NCI-H2107 (cell line): ENCODE measurements around the gene NEBL.

Experiments used
- DNase-seq: peaks from one replicate; lab custom pipeline; 2025; lab: John Stamatoyannopoulos, UW

Gene NEBL

GRCh38 chr10:20898866-20899535 lies 1.9 kb upstream of the NEBL start:
- DNase-seq: no peak

- no peak for DNase-seq
Observed at GRCh38 chr10:20893297-20893696, 3.8 kb downstream of the NEBL start.

DNA sequence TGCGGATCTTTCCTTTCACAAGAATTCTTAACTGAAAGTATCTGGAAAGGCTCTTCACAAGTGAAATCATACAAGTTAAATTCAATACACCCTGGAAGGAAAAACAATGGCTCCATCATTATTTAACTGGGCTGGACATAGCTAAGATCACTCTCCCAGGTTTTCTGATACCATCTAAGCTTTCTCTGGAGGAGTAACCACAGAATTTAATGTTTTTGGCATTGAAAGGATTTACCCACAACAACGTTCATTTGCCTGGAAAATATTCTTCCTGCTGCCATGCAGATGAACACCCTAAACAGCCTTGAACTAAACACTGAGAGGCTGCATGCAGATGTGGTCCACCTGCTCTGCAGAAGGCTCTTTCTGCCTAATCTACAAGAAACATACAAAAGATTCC lies 4.3 kb downstream of the NEBL start:
- DNase-seq: no peak

DNA sequence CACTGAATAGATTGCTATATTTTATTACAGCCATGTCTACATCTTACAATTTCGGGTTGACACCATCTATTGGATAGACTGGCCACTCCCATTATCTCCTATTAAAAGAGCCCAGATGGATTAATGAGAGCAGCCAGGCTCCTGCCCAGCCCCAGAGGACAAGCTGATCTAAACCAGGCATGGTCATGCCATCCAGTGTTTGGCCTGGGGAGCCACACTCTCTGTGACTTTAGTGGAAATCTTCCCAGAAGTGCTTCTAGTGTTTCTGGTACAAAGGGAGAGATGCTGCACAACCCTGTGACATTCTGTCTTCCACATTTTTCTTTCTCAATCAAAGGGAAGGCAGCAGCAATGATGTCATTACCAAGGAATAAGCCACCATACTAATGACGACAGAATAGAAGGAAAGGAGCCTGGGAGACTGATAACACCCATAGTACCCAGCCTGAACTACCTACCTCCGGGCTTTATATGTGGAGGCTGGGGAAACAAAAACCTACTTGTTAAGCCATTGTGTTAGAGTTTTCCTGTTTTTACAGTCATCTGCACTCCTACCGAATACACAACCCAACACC lies 5.0 kb downstream of the NEBL start:
- DNase-seq: no peak

DNA sequence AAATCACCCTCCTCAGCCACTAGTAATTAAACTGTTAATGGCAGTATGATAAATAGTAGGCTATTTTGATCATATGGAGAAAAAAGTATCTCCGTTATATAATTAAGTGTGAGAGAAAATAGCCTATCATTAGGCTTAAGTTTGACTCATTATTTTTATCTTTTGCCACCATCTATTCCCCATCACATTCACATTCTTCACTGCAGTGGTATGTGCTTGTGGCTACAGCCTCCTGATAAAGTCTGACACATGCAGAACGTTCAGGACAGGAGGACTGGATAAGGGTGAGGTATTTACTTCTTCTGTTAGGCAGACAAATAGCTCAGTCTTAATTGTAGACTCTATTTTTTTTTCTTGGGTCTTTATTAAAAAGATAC lies 5.8 kb downstream of the NEBL start:
- no peak for DNase-seq

DNA sequence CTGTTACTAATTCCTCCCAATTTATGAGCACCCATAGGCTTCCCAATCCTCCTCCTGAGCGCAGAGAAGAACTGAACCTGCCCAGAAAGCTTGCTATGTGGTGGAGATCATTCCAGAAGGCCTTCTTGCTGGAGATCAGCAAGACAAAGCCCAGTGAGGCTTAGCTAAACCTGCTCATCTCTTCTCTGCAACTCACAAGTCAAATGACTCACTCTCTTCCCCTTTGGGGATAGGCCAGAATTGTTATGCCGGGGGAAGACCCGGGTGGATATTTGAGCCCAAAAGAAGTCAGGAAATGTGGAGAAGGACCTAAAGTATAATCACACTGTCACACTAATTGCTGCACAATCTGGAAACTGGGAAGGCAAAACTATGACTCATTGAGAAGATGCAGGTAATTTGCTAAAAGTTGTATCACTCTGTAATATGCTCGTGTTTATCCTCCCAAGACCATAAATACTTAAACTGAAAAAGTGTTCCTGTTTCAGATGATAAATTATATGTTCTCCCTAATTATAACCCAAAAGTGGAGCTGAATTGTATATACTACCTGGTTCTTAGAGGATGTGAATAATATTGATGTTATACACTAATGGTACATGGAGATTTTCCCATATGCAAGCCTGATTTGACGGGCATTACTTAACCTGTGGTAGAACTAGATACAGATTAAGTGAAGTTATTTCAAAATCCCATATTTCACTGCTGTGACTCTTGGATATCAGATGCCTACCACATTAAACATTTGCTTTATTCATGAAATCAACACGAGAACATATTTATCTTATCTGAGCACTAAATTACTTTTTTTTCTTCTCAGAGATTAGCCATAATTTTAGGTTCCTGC lies 6.4 kb downstream of the NEBL start:
- no peak for DNase-seq

GRCh38 chr10:20890009-20890408 lies 7.1 kb downstream of the NEBL start:
- no peak for DNase-seq

DNA sequence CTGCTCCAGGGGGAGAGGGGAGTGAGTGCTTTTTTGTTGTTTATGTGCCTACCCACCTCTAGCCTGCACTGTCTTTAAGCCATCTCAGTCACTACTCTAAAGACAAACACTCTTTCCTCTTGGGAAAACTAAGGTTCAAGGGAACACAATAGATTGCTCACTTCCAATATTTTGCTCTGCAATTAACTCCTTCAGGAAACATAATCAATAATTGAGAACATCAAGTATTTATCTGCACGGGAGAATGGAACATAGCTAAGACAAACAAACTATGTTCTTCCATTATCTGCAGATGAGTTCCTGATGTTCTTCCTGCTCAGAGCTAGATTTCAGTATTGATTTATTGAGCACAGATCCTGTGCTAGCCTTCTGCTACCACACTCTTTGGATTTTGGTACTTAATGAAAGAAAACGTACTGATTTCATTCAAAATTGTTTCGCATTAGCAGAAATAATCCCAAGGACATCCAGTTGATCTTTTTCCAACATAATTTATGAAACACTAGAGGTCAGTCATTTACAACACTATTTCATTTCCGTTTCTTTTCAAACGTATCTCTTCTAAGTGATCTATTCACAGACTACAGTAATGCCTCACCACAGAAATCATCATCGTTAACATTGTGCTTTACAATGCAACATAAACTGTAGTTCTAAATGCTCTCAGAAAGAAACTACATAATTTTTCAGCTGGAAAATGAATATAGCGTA lies 8.3 kb downstream of the NEBL start:
- no peak for DNase-seq

DNA sequence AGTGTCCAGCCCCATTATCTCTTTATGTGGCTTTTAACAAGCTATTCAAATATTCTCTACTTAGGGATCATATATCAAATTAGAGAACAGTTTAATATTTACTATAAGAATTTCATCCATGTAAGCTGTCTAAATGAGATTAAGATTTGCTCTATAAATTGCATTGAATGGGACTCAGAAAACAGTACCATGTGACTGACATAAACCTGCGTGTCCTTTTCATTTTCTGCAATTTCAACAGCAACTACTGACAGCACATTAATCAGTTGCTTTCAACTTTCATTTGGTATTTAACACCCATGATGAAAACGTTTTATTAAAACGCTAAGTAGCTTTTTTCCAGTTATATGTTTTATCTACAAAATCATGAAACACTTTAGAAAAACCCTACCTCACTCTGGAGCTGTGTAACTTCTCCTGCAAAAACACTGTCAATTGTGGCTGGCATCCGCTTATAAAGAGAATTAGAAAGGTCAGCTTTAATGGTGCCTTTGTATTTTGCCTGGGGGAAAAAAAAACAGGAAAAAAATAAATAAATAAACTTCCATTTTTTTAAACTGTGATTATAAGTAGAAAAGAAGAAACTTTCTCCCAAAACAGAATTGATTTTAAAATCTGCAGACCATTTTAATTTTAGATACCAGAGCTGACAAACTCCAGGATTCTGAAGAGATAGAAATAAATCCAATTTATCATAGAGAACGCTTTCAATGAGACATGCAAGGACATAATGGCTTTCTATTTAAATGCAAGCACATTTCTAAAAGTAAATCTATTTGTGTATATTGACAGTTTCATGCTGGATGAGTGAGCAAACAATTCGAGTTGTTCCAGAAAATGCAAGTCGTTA lies 9.2 kb downstream of the NEBL start:
- DNase-seq: no peak

DNA sequence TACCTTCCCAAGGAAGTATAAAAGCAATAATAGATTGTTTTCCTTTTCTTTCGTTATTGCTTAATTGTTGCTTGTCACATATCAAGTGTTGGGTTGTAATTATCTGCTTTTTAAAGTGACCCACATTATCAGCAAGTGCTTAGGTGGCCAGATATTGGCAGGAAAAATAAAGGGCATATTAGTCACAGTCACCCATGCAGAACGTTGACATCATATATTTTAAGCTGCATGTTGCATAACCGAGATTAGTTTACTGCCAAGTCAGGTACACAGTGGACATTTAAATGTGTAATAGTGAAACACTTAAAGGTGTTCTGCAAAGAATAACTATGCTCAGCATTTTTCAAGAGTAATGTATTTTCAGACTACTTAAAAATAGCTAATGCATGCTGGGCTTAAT lies 11.4 kb downstream of the NEBL start:
- DNase-seq: no peak

DNA sequence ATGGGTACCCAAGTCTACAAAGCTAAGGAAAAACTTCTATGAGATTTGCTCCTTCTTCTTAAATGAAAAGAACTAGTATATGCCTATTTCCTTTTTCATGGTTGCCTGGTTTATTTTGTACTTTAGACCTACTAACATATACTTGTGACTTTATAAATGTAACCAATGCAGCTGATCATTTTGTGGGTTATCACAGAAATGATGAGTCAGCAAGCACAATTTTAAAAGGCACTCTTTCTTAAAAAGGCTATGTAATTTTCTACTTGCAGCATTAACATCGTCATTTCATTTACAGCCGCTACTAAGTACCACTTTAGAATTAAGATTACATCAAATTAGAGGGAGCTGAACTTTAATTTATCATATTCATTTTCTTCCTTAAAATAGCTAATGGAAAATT lies 13.6 kb downstream of the NEBL start:
- no peak for DNase-seq

GRCh38 chr10:20882091-20882490 lies 15.0 kb downstream of the NEBL start:
- DNase-seq: no peak

DNA sequence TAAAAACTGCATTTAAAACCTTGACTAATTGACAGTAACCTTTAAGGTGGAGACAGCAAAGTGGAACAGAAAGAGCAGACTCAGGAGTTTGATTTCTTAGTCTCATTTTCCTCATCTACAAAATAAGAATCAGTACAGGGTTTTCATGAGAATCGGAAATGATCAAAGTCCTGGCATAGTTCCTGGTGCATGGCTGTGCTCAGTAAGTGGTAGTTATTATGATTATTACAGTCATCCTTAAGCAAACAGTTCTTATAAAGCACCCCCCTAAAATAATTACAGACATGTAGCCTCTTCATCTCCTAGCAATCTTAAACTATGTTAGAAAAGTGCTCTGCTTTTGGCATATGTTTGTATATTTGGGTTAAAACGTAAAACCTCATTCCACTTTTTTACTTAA lies 18.0 kb downstream of the NEBL start:
- no peak for DNase-seq

GRCh38 chr10:20877986-20878983 lies 18.8 kb downstream of the NEBL start:
- no peak for DNase-seq

DNA sequence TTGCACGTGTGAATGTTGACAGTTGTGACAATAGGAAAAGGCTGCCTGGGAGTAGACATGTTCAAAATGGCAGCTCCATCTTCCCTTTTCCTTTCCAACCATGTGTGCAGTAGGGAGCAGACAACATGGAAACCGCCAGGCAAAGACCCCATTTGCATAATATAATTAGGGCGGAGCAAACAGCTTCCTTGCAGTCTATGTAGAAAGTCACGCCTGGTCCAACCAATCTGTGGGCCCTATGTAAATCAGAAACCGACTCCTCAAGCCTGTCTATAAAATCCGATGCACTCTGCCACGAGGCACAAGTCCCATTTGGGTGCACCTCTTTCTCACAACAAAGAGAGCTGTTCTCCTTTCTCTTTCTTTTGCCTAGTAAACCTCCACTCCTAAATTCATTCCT lies 19.6 kb downstream of the NEBL start:
- no peak for DNase-seq

DNA sequence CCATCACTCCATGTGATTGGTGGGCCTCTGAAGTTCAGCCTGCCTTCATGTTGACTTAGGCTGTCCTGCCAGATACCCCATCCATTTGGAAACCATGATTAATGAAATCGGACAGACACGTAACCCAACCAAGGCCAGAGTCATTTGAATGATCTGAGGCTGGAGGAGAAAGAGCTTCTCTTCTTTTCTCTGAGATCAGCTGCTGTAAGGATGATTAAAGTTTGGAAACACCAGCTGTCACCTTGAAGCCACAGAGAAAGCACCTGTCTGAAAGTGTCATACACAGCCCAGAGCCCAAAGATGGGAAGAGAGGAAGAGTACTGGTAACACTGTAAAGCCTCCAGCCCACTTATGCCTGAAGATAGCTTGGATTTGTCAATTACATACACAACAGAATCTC lies 22.9 kb downstream of the NEBL start:
- DNase-seq: no peak

DNA sequence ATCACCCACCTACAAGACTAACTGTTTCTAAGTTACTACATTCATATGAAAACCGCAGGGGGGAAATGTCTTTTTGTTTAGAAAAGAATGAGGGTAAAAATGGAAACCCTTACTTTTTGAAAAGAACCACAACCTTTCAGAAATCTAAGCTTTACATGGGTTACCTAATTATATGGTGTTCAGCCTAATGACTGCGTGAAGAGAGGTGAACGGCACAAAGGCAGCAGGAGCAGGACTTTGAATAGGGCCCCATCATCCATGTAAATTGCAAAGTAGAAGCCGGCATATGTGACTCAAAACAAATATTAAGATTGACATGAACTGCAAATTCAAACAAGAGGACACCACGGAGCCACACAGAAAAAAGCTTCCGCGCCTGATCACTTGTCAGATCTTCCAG lies 25.1 kb downstream of the NEBL start:
- no peak for DNase-seq

DNA sequence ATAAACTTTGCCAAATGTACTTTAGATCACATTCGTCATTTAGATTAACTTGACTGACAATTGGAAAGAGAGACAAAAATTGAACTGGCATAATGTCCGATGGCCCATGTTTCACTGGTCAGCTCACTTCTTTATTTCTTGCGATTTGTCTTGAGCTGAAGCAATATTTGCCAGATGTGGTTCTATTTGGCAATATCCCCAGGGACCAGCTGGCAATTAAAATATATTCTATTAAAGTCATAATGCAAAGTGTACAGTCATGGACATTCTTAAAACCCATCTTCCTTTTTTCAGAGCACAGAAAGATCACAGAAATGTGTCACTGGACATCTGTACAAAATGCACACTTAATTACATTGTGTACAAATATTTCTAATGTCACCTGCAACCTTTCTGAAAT lies 26.3 kb downstream of the NEBL start:
- DNase-seq: no peak

DNA sequence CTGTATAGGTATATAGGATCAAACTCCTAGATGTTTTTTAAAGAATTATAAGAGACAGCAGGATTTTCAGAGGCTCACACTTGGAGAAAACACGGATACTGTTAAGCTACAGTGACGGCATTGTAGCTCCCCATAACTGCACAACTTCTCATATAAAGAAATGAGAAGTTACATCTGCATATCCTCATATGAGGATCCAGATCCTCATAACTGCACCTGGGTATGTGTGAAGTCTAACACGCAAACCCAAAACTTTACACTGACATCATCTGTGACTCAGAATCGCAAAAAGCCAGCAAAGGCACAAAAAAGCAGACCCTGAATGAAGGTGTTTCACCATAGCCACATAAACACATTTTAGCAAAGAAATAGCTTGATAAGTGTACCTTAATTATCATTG lies 34.1 kb downstream of the NEBL start:
- DNase-seq: no peak

DNA sequence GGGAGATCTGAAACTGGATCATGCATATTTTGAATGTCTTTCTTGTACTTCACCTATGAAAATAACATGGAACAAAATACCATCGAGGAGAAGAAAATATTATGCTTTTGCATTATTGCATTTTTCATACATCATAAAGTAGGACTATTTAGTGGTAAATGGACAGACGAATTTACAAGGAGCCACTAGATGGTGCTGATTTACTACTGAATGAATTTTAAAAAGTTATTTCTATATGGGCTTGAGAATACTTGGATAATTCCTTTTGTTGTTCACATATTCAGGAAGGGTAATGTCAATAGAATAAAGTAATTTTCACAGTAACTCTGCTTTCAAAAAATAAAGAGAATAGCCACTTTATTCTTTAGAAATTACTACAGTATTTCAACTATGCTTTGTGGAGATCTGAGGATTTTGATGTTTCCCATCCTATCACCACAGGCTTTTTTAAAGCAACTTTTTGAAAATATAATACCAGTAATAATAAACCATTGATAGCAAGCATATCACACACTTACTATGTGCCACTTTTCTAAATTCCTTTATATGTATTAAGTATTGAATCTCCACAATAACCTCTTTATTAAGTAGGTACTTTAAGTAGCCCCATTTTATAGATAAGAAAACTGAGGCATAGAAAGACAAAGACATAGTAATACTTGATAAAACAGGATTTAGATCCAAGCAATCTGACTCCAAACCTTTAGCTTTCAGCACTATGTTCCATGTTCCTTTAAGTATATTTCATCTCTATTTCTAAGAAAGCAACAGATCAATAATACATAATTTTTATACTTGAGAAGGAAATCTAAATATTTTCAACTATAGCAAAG lies 38.6 kb downstream of the NEBL start:
- no peak for DNase-seq
